Measurements from ENCODE around the gene ARMH1.
A peak's percentile ranks its signal among the peaks of the same experiment; 100 is the strongest.
"Not testable (repeated sequence)": the region's sequence is repeated elsewhere in the genome, so short reads cannot be mapped to it uniquely, and the experiment has no call there.

Gene ARMH1

GRCh38 chr1:44693159-44693558, 18.6 kb downstream of the ARMH1 start:
- DNase-seq (ENCODE audit: low spot score) (no peak), FAIRE-seq (no peak)

- no peak for FAIRE-seq
- DNase-seq (ENCODE audit: low spot score): no peak
These were observed 19.4 kb downstream of the ARMH1 start for GRCh38 chr1:44693900-44694299.

GRCh38 chr1:44694863-44695478, 20.5 kb downstream of the ARMH1 start:
- FAIRE-seq: no peak

GRCh38 chr1:44695671-44696070, 21.2 kb downstream of the ARMH1 start:
- no peak for FAIRE-seq
- no peak for DNase-seq (ENCODE audit: low spot score)

More at GRCh38 chr1:44694863-44695478, 20.5 kb downstream of the ARMH1 start:
- DNase-seq (ENCODE audit: low spot score): no peak

- FAIRE-seq (no peak), DNase-seq (ENCODE audit: low spot score) (no peak)
These were observed 21.6 kb downstream of the ARMH1 start for GRCh38 chr1:44696101-44696500.

GRCh38 chr1:44696789-44697345, 22.4 kb downstream of the ARMH1 start:
- no peak for DNase-seq (ENCODE audit: low spot score)
- no peak for FAIRE-seq

GRCh38 chr1:44698138-44698537, 23.6 kb downstream of the ARMH1 start:
- FAIRE-seq (no peak), DNase-seq (ENCODE audit: low spot score) (no peak)

GRCh38 chr1:44699375-44699774, 24.9 kb downstream of the ARMH1 start:
- not testable (repeated sequence) for FAIRE-seq; DNase-seq (ENCODE audit: low spot score)

GRCh38 chr1:44700573-44700972, 26.1 kb downstream of the ARMH1 start:
- DNase-seq (ENCODE audit: low spot score): no peak
- no peak for FAIRE-seq

- no peak for FAIRE-seq
- DNase-seq (ENCODE audit: low spot score): no peak
These were observed 26.6 kb downstream of the ARMH1 start for GRCh38 chr1:44701141-44701573.

GRCh38 chr1:44705470-44705869, 31.0 kb downstream of the ARMH1 start:
- no peak for DNase-seq (ENCODE audit: low spot score)
- FAIRE-seq: no peak

- FAIRE-seq (no peak), DNase-seq (ENCODE audit: low spot score) (no peak)
These were observed 31.4 kb downstream of the ARMH1 start for GRCh38 chr1:44705938-44706337.

- FAIRE-seq (peak; percentile 85), DNase-seq (ENCODE audit: low spot score) (peak; percentile 89)
These were observed 32.8 kb downstream of the ARMH1 start for GRCh38 chr1:44707112-44707881.

- FAIRE-seq (no peak), DNase-seq (ENCODE audit: low spot score) (peak; percentile 48)
These were observed 33.7 kb downstream of the ARMH1 start for GRCh38 chr1:44707959-44708831.

GRCh38 chr1:44713321-44713781, 38.8 kb downstream of the ARMH1 start:
- FAIRE-seq (no peak), DNase-seq (ENCODE audit: low spot score) (no peak)

GRCh38 chr1:44714532-44714931, 40.0 kb downstream of the ARMH1 start:
- FAIRE-seq: no peak
- no peak for DNase-seq (ENCODE audit: low spot score)

GRCh38 chr1:44714944-44715571, 40.5 kb downstream of the ARMH1 start:
- DNase-seq (ENCODE audit: low spot score) (peak; percentile 89), FAIRE-seq (peak; percentile 90)

GRCh38 chr1:44717156-44717555, 42.6 kb downstream of the ARMH1 start:
- FAIRE-seq (no peak), DNase-seq (ENCODE audit: low spot score) (no peak)

GRCh38 chr1:44717653-44718052, 43.1 kb downstream of the ARMH1 start:
- FAIRE-seq (no peak), DNase-seq (ENCODE audit: low spot score) (no peak)

GRCh38 chr1:44718091-44718490, 43.6 kb downstream of the ARMH1 start:
- DNase-seq (ENCODE audit: low spot score): no peak
- FAIRE-seq: no peak

- FAIRE-seq: peak; percentile 66
- no peak for DNase-seq (ENCODE audit: low spot score)
These were observed 44.8 kb downstream of the ARMH1 start for GRCh38 chr1:44719318-44719717.
